Muscle layer of duodenum (tissue), 2 donors: ENCODE results near the gene NPAS1.

Experiments
- H3K27ac ChIP-seq: one replicate; pipeline ENCODE4 v1.7.0; 2013; ENCODE audit warnings: mild to moderate bottlenecking, low read length
- H3K27me3 ChIP-seq: one replicate; pipeline ENCODE4 v1.7.0; 2013; ENCODE audit warnings: low read depth, mild to moderate bottlenecking, control low read depth, low read length
- H3K36me3 ChIP-seq, 2 donors: one replicate each; pipeline ENCODE4 v1.7.0; 2013; ENCODE audit warnings: low read length in 2 of 2, control low read depth in 1 of 2, mild to moderate bottlenecking in 1 of 2; ENCODE audit not compliant: insufficient read depth in 2 of 2, control insufficient read depth in 1 of 2
- H3K4me1 ChIP-seq, 2 donors: one replicate each; pipeline ENCODE4 v1.7.0; 2013; ENCODE audit warnings: low read length in 2 of 2, mild to moderate bottlenecking in 2 of 2, control low read depth in 1 of 2, moderate library complexity in 1 of 2; ENCODE audit not compliant: insufficient read depth in 2 of 2, control insufficient read depth in 1 of 2
- H3K4me3 ChIP-seq, 2 donors: one replicate each; pipeline ENCODE4 v1.7.0; 2013; ENCODE audit warnings: low read length in 2 of 2, low read depth in 1 of 2, mild to moderate bottlenecking in 1 of 2
- H3K9me3 ChIP-seq, 2 donors: one replicate each; pipeline ENCODE4 v1.7.0; 2013; ENCODE audit warnings: low read length in 2 of 2, control low read depth in 1 of 2, mild to moderate bottlenecking in 1 of 2; ENCODE audit not compliant: control insufficient read depth in 1 of 2
- donor health status: healthy.

NPAS1 gene

GRCh38 chr19:47056411-47056810 lies 36.8 kb downstream of the NPAS1 start:
- Histone ChIP-seq H3K27me3 (no peaks in the 10 kb centered on the region), H3K4me3 (no peak overlapping the region), H3K36me3 (no peaks in the 10 kb centered on the region), H3K9me3 (no peaks in the 10 kb centered on the region), H3K27ac (no peak overlapping the region), H3K4me1 (no peaks in the 10 kb centered on the region)

- Histone ChIP-seq H3K9me3 (no peaks in the 10 kb centered on the region), H3K27me3 (no peaks in the 10 kb centered on the region), H3K4me3 (no peak overlapping the region), H3K27ac (no peak overlapping the region), H3K36me3 (no peaks in the 10 kb centered on the region), H3K4me1 (no peaks in the 10 kb centered on the region)
These were observed 37.7 kb downstream of the NPAS1 start for GRCh38 chr19:47057328-47057727.

- Histone ChIP-seq H3K4me3 (no peak overlapping the region), H3K4me1 (no peaks in the 10 kb centered on the region), H3K27me3 (no peaks in the 10 kb centered on the region), H3K9me3 (no peaks in the 10 kb centered on the region), H3K27ac (no peak overlapping the region), H3K36me3 (no peaks in the 10 kb centered on the region)
These were observed 39.0 kb downstream of the NPAS1 start for GRCh38 chr19:47058621-47059022.

- H3K4me1 ChIP-seq: no peaks in the 10 kb centered on the region
- H3K9me3 ChIP-seq: no peaks in the 10 kb centered on the region
- no peaks in the 10 kb centered on the region for H3K27me3 ChIP-seq
- no peak overlapping the region for H3K27ac ChIP-seq
- peaks cover 15 to 42% of the 10 kb centered on the region in 2 donors for H3K36me3 ChIP-seq
- H3K4me3 ChIP-seq: no peak overlapping the region
These were observed 44.2 kb downstream of the NPAS1 start for GRCh38 chr19:47063874-47064273.

- Histone ChIP-seq H3K4me3 (no peak overlapping the region), H3K4me1 (no peaks in the 10 kb centered on the region), H3K27ac (no peak overlapping the region), H3K27me3 (no peaks in the 10 kb centered on the region), H3K36me3 (peaks cover 27 to 55% of the 10 kb centered on the region in 2 donors), H3K9me3 (no peaks in the 10 kb centered on the region)
These were observed 45.6 kb downstream of the NPAS1 start for GRCh38 chr19:47065242-47065641.

- Histone ChIP-seq H3K36me3 (peaks cover 32 to 68% of the 10 kb centered on the region in 2 donors), H3K4me3 (no peak overlapping the region), H3K4me1 (no peaks in the 10 kb centered on the region), H3K27ac (no peak overlapping the region), H3K27me3 (no peaks in the 10 kb centered on the region), H3K9me3 (no peaks in the 10 kb centered on the region)
These were observed 47.0 kb downstream of the NPAS1 start for GRCh38 chr19:47066376-47067214.

- Histone ChIP-seq H3K4me1 (no peaks in the 10 kb centered on the region), H3K27me3 (no peaks in the 10 kb centered on the region), H3K36me3 (peaks cover 38 to 74% of the 10 kb centered on the region in 2 donors), H3K4me3 (no peak overlapping the region), H3K27ac (no peak overlapping the region), H3K9me3 (no peaks in the 10 kb centered on the region)
These were observed 47.7 kb downstream of the NPAS1 start for GRCh38 chr19:47067215-47067847.

GRCh38 chr19:47068246-47068645 lies 48.6 kb downstream of the NPAS1 start:
- H3K4me1 ChIP-seq: no peaks in the 10 kb centered on the region
- H3K27me3 ChIP-seq: no peaks in the 10 kb centered on the region
- H3K9me3 ChIP-seq: no peaks in the 10 kb centered on the region
- H3K36me3 ChIP-seq: peaks cover 38 to 80% of the 10 kb centered on the region in 2 donors
- no peak overlapping the region for H3K27ac ChIP-seq
- H3K4me3 ChIP-seq: no peak overlapping the region

GRCh38 chr19:47068876-47069406 lies 49.3 kb downstream of the NPAS1 start:
- Histone ChIP-seq H3K27me3 (no peaks in the 10 kb centered on the region), H3K36me3 (peaks cover 39 to 80% of the 10 kb centered on the region in 2 donors), H3K4me3 (no peak overlapping the region), H3K4me1 (no peaks in the 10 kb centered on the region), H3K27ac (no peak overlapping the region), H3K9me3 (no peaks in the 10 kb centered on the region)

- Histone ChIP-seq H3K27ac (no peak overlapping the region), H3K27me3 (no peaks in the 10 kb centered on the region), H3K36me3 (peaks cover 43 to 82% of the 10 kb centered on the region in 2 donors), H3K4me3 (no peak overlapping the region), H3K9me3 (no peaks in the 10 kb centered on the region), H3K4me1 (no peaks in the 10 kb centered on the region)
These were observed 50.2 kb downstream of the NPAS1 start for GRCh38 chr19:47069795-47070194.

- Histone ChIP-seq H3K27me3 (no peaks in the 10 kb centered on the region), H3K9me3 (no peaks in the 10 kb centered on the region), H3K36me3 (peaks cover 41 to 81% of the 10 kb centered on the region in 2 donors), H3K4me1 (no peaks in the 10 kb centered on the region), H3K4me3 (no peak overlapping the region), H3K27ac (no peak overlapping the region)
These were observed 51.1 kb downstream of the NPAS1 start for GRCh38 chr19:47070756-47071155.
